Stimulated activated naive CD4-positive, alpha-beta T cell (primary cell): ENCODE measurements around the gene ASTN1.

Source experiments
- DNase-seq, 6 experiments: peaks; one replicate each; lab custom pipeline; 2025; lab: John Stamatoyannopoulos, UW

The ASTN1 gene

GRCh38 chr1:176837708-176838107 lies 326.8 kb downstream of the ASTN1 start:
- no peak for DNase-seq

DNA sequence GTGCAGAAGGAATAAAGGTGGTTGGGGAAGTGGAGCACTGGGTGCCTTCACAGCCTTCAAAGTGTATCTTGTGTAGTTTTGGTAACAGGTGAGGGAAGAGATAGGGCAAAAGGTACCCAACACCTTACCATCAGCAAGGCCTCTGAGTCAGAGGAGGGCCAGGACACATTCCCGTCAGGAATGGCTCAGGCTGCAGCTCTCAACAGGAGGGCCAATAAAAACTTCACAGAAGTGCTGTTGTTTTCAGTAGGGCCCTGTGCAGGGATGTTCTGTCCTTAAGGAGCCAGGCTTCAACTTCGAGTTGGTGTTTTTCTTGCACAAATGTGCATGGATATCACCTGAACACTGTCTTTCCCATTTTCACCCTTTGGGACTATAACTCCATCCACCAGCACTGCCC lies 333.4 kb downstream of the ASTN1 start:
- no peak for DNase-seq

DNA sequence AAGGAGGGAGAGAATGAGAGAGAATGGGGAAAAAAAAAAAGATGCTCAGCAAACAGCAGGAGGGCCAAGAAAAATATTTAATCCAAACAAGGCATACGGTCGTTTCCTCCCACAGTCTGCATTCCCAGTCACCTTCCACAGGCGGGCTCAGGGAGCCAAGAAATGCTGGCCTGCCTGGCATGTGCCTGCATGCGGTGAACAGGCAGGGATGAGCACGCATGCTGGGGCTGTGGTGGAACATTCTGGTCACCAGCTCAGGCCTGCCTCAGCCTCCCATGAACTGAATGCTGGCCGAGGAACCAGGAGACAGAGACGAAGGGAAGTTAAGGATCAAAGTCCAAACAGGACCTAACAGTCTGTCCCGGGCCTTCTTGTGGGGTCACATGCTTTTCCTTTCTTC lies 335.3 kb downstream of the ASTN1 start:
- no peak for DNase-seq

- DNase-seq = no peak
Measured at GRCh38 chr1:176826265-176826664, 338.2 kb downstream of the ASTN1 start.

DNA sequence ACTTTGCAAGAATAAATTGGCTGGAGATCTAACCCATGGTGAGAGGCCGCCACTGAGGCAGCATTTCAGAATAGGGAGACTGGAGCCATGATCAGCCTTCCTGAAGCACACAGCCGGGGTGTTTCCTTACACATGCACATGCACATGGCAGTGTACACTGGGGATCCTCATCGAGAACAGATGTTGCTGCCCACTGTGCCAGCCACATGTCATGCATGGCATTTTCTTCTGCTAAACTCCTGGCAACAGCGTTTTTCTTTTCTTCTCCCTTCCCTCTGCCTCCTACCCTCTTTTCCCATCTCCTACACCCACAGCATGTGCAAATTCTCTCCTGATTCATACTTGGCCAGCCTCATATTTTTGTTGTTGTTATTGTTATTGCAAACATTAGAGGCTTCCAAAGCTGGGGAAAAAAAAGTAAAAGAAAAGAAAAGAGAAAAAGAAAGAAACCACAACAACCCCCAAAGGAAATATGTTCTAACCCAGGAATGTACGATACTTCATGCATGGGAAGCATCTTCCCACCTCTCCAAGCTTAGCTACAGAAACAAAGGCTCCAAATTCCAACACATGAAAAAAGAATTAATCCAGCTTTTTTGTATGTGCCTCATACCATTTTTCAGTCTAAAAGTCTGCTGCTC lies 344.0 kb downstream of the ASTN1 start:
- no peak for DNase-seq

- no peak for DNase-seq
Measured at GRCh38 chr1:176816232-176816631, 348.3 kb downstream of the ASTN1 start.

DNA sequence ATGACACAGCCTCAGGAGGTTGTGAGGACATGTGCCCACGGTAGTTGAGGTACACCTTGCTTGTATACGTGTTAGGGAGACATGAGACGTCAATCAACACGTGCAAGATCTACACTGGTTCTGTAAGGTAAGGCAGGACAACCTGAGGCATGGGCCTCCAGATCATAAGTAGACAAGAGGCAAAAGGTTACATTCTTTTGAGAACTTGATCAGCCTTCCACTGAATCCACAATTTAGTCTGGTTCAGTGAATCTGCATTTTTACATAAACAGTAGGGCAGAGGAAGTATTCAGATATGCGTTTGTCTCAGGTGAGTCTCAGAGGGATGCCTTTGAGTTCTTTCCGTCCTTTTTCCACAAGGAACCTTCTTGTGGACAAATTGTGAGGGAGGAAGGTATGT lies 348.9 kb downstream of the ASTN1 start:
- no peak for DNase-seq

DNA sequence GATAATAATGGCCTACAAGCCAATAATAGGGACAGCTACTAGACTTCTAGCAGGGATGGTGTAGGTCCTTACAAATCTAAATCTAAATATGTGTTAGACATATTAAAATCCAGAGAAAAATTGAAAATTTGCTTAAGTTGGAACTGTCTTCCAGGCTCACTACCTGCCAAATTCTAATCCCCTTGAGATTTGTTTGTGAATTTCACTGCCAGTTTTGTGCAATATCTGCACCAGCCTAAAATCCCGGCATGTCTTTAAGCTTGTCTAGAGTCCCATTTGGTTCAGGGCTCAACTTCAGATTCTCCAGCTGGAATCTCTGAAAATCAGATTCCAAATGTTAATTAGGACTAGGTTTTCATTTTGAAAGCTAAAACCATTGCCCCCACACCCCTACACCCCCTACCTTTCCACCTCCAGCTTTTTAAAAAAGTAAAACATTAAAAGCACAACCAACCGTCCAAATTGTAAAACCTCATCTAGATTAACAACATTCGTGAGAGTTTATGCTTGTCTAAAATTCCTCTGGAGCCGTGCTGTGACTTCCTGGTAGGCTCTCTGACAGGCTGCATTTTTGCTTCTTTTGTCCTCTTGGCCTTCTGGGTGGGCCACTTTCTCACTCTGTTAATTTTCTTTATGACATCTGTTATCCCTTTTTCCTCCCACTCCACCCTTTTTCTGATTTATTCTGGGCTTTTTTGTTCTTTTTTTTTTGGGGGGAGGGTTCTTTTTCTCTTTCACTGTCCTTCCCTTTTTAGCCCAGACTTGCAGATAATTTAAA lies 352.8 kb downstream of the ASTN1 start:
- no peak for DNase-seq

DNA sequence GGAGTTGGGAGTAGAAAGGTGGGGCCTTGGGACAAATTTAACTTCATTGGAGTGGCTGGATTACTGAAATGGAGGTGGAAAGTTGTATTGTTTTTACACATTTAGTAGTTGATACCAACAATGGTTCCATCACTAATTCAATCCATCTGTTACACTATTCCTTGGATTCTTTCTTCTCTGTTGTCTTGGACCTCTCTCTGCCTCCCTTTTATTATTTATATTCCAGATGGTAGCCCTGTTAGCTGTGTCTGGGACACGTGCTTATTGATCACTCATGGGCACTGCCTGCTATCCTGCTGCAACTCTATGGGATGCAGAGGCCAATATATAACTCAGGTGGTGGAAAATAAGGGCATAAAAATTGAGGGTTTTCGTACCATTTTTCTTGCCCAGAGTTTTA lies 355.2 kb downstream of the ASTN1 start:
- DNase-seq = no peak
